AG04449 (cell line): ENCODE results near the gene FNBP1.

Experiments used
- CTCF ChIA-PET: fragments of 350-600 bp; formaldehyde crosslinking; extraction: SDS; loops from one replicate; lab custom pipeline; 2021; ENCODE audit warnings: antibody characterized with exemption; lab: Yijun Ruan, JAX
- POLR2A ChIA-PET: fragments of 400-600, 350-600 bp; formaldehyde crosslinking; extraction: SDS; loops from one replicate; lab custom pipeline; 2020; ENCODE audit warnings: antibody characterized with exemption, inconsistent platforms; lab: Yijun Ruan, JAX
- DNase-seq: peaks from one replicate; pipeline ENCODE4 v3.0.0-alpha.2; 2010; ENCODE audit warnings: low read depth, low spot score
- H3K4me3 ChIP-seq: 2 replicates; pipeline ENCODE4 v1.5.1; 2011; ENCODE audit warnings: low read depth, mild to moderate bottlenecking, control low read depth, low read length
- CTCF ChIP-seq: IDR thresholded peaks from one replicate; pipeline ENCODE4 v1.5.1; 2011; ENCODE audit warnings: mild to moderate bottlenecking, moderate library complexity, low read length, control low read depth, inconsistent platforms; ENCODE audit not compliant: insufficient read depth; ENCODE audit errors: missing control alignments

FNBP1 gene

GRCh38 chr9:130034570-130034969 lies 8.4 kb downstream of the FNBP1 start:
- DNase-seq = peak; percentile 41
- CTCF ChIA-PET = interaction anchor here (0.5 to 2.0 kb wide), 3 partner anchors 30 to 149 kb away, joined by 3 to 5 read pairs (median 4); no protein-coding TSS in a partner anchor
- no peak overlapping the region for H3K4me3 ChIP-seq
- no peak for TF ChIP-seq CTCF
- POLR2A ChIA-PET = interaction anchor here (1.0 kb wide), 1 partner anchor 8 kb away, joined by 4 read pairs; the partner anchor contains the start of gene FNBP1

GRCh38 chr9:130030651-130031127 lies 12.3 kb downstream of the FNBP1 start:
- ChIA-PET CTCF (interaction anchor here (1.2 to 2.1 kb wide), 2 partner anchors 9 to 145 kb away, joined by 3 to 10 read pairs; no protein-coding TSS in a partner anchor), POLR2A (no interaction called here)
- DNase-seq = no peak

GRCh38 chr9:130029223-130029973 lies 13.6 kb downstream of the FNBP1 start:
- no peak overlapping the region for H3K4me3 ChIP-seq
- ChIA-PET CTCF (no interaction called here), POLR2A (no interaction called here)
- no peak for TF ChIP-seq CTCF
- no peak for DNase-seq

More at GRCh38 chr9:130030651-130031127, 12.3 kb downstream of the FNBP1 start:
- no peak for TF ChIP-seq CTCF
- H3K4me3 ChIP-seq = no peak overlapping the region

- POLR2A ChIA-PET = no interaction called here
- DNase-seq = no peak
- CTCF ChIA-PET = no interaction called here
- no peak for TF ChIP-seq CTCF
- H3K4me3 ChIP-seq = no peak overlapping the region
Measured at GRCh38 chr9:130028493-130029222, 14.3 kb downstream of the FNBP1 start.

GRCh38 chr9:130027533-130028365 lies 15.2 kb downstream of the FNBP1 start:
- no peak for DNase-seq
- no peak for TF ChIP-seq CTCF
- CTCF ChIA-PET = no interaction called here
- H3K4me3 ChIP-seq = no peak overlapping the region
- POLR2A ChIA-PET = no interaction called here
